ENCODE results near the gene ALS2.

ALS2 gene

DNA sequence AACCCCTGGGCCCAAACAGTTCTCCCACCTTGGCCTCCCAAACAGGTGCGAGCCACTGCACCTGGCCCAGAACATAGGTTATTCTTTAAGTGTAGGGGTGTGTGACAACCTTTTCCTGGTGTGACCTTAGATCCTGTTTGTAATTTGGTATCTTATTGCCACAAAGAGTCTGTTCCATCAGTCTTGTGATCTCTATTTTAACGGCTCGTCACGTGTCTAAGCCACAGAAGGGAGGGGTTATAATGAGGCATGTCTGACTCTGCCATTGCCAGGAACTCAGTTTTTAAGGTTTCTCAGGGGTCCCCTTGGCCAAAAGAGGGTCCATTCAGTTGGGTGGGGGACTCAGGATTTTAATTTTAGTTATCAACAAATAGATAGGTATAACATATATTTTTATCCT is 4.4 kb upstream of the ALS2 start:
- Histone ChIP-seq H3K27ac (replicated peaks) (peak overlapping the region; percentile 81), H3K4me3 (replicated peaks; ENCODE audit: insufficient read depth, low read length) (no peak overlapping the region), H3K27me3 (ENCODE audit: insufficient read depth, poor library complexity, severe bottlenecking) (no peaks in the 10 kb centered on the region)
- TF ChIP-seq, protein P1, sequence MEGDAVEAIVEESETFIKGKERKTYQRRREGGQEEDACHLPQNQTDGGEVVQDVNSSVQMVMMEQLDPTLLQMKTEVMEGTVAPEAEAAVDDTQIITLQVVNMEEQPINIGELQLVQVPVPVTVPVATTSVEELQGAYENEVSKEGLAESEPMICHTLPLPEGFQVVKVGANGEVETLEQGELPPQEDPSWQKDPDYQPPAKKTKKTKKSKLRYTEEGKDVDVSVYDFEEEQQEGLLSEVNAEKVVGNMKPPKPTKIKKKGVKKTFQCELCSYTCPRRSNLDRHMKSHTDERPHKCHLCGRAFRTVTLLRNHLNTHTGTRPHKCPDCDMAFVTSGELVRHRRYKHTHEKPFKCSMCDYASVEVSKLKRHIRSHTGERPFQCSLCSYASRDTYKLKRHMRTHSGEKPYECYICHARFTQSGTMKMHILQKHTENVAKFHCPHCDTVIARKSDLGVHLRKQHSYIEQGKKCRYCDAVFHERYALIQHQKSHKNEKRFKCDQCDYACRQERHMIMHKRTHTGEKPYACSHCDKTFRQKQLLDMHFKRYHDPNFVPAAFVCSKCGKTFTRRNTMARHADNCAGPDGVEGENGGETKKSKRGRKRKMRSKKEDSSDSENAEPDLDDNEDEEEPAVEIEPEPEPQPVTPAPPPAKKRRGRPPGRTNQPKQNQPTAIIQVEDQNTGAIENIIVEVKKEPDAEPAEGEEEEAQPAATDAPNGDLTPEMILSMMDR (IDR thresholded peaks at IDR 0.05; ENCODE audit: insufficient read depth, low read length): no peak
- no peak for TF ChIP-seq POLR2AphosphoS5 (IDR thresholded peaks at IDR 0.05; ENCODE audit: low read depth)
- no peak for TF ChIP-seq GABPA (IDR thresholded peaks at IDR 0.05; ENCODE audit: low read depth)
- TF ChIP-seq SPI1 (IDR thresholded peaks at IDR 0.05; ENCODE audit: borderline replicate concordance, low read depth): no peak
- peak in 1 of 2 experiments; percentile 81 for DNase-seq (ENCODE audit: low read depth in 1 of 2, low spot score in 1 of 2)

DNA sequence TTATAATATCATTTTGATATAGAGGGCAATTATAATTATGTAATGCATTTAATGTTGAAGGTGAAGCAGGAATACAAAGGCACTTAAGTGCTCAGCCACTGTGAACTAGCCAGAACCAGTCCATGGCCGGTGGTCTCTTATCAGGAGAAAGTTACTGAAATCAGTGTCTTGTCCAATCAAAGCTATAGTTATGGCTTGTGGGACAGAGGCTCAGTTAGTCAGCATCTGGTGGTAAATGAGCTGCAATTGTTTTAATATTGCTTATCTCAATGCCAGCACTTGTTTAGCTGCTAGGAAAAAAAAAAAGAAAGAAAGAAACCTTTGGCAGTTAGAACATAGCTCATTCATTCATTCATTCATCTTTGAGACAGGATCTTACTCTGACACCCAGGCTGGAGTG is 3.8 kb upstream of the ALS2 start:
- TF ChIP-seq, protein P1 (IDR thresholded peaks at IDR 0.05; ENCODE audit: insufficient read depth, low read length): no peak
- no peak for TF ChIP-seq SPI1 (IDR thresholded peaks at IDR 0.05; ENCODE audit: borderline replicate concordance, low read depth)
- no peak for TF ChIP-seq GABPA (IDR thresholded peaks at IDR 0.05; ENCODE audit: low read depth)
- DNase-seq (ENCODE audit: low read depth in 1 of 2, low spot score in 1 of 2): no peak

DNA sequence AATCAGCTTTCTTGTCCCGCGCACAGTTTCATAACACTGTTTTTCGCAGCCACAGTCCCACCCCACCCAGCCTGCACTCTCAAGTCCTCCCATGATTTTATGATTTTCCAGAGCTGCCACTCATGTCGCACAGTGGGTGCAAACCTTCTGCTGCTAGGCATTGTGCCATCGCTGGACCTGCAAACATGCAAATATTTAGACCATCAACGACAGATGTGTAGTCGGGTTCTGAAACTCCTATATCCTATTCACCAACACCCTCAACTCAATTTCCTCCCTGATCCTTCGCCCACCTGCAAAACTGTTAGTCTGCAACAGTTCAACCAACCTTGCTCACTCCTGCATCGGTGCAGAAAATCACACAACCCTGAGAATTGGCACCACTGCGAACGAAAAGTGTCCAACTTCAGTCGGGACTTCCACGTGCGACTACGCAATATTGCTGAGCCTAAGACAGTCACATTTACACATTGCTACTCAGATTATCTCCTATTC is 871 bp upstream of the ALS2 start:
- H3K4me3 ChIP-seq (replicated peaks; ENCODE audit: insufficient read depth, low read length): peak overlapping the region; percentile 95
- DNase-seq (ENCODE audit: low read depth in 1 of 2, low spot score in 1 of 2): peak in 1 of 2 experiments; percentile 61
- H3K27me3 ChIP-seq (ENCODE audit: insufficient read depth, poor library complexity, severe bottlenecking): no peaks in the 10 kb centered on the region
- H3K27ac ChIP-seq (replicated peaks): peak overlapping the region; percentile 84
- TF ChIP-seq GABPA (IDR thresholded peaks at IDR 0.05; ENCODE audit: low read depth): no peak
- TF ChIP-seq POLR2AphosphoS5 (IDR thresholded peaks at IDR 0.05; ENCODE audit: low read depth): peak; percentile 38; the same call in 1 of the 2 replicates
- TF ChIP-seq, protein P1 (IDR thresholded peaks at IDR 0.05; ENCODE audit: insufficient read depth, low read length): no peak
- TF ChIP-seq SPI1 (IDR thresholded peaks at IDR 0.05; ENCODE audit: borderline replicate concordance, low read depth): no peak

More for the DNA sequence above, 3.8 kb upstream of the ALS2 start:
- Histone ChIP-seq H3K27me3 (ENCODE audit: insufficient read depth, poor library complexity, severe bottlenecking) (no peaks in the 10 kb centered on the region), H3K4me3 (replicated peaks; ENCODE audit: insufficient read depth, low read length) (no peak overlapping the region), H3K27ac (replicated peaks) (peak overlapping the region; percentile 81)

DNA sequence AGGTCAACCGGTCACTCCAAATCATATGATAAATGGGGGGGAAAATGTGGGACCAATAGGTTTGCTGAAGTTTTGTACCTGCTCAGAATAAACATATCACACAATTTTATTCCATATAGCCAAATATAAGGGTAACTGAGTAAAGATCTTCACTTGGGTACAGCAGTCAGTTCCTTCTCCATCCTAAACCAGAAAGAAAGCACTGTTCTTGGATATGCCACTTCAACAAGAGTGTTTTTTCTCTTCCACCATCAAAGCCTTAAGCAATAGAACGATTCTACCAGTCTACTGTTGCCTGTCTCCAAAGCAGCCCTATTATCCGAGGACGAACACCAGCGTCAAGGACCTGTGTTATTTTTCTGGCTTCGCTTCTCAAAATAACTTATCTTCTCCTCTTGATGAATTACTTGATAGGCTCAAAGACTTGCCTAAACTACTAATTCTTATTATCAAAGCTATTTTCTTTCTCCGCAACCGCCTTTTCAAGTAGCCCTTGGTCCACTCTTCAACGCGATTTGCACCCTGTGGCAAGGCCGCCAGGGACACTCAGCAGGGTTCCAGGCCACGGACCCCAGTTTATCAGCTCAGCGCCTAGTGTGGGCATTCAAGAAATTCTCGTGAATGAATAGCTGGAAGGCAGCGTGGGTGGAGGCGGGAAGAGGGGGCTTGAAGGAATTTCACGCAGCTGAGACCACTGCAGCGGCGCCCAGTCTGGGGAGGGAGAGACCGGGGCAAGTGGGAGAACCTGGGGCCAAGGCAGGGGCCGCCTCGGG is 646 bp downstream of the ALS2 start:
- TF ChIP-seq, protein P1 (IDR thresholded peaks at IDR 0.05; ENCODE audit: insufficient read depth, low read length): no peak
- TF ChIP-seq POLR2AphosphoS5 (IDR thresholded peaks at IDR 0.05; ENCODE audit: low read depth): no peak
- DNase-seq (ENCODE audit: low read depth in 1 of 2, low spot score in 1 of 2): no peak
- no peaks in the 10 kb centered on the region for H3K27me3 ChIP-seq (ENCODE audit: insufficient read depth, poor library complexity, severe bottlenecking)
- peak overlapping the region; percentile 95 for H3K4me3 ChIP-seq (replicated peaks; ENCODE audit: insufficient read depth, low read length)
- peak overlapping the region; percentile 84 for H3K27ac ChIP-seq (replicated peaks)

DNA sequence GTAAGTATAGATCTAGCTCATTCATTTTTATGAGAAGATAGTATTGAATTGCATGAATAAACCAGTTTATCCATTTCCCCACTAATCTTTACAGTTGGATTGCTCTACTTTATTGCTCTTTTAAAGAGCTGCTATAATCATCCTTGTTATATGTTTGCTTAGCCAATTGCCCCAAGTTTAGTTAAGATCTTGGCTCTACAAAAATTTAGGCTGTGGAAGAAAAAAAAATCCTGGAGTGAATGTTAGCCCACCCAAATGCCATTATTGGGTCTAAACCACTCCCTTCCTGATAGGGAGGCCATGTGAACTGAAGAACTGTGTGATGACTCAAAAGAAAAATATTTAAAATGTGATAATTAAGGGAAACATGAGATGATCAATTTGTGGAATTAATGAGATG is 2.9 kb downstream of the ALS2 start:
- DNase-seq (ENCODE audit: low read depth in 1 of 2, low spot score in 1 of 2): no peak
- peak overlapping the region; percentile 84; the same call in 1 of the 2 replicates for H3K27ac ChIP-seq (replicated peaks)
- TF ChIP-seq, protein P2, sequence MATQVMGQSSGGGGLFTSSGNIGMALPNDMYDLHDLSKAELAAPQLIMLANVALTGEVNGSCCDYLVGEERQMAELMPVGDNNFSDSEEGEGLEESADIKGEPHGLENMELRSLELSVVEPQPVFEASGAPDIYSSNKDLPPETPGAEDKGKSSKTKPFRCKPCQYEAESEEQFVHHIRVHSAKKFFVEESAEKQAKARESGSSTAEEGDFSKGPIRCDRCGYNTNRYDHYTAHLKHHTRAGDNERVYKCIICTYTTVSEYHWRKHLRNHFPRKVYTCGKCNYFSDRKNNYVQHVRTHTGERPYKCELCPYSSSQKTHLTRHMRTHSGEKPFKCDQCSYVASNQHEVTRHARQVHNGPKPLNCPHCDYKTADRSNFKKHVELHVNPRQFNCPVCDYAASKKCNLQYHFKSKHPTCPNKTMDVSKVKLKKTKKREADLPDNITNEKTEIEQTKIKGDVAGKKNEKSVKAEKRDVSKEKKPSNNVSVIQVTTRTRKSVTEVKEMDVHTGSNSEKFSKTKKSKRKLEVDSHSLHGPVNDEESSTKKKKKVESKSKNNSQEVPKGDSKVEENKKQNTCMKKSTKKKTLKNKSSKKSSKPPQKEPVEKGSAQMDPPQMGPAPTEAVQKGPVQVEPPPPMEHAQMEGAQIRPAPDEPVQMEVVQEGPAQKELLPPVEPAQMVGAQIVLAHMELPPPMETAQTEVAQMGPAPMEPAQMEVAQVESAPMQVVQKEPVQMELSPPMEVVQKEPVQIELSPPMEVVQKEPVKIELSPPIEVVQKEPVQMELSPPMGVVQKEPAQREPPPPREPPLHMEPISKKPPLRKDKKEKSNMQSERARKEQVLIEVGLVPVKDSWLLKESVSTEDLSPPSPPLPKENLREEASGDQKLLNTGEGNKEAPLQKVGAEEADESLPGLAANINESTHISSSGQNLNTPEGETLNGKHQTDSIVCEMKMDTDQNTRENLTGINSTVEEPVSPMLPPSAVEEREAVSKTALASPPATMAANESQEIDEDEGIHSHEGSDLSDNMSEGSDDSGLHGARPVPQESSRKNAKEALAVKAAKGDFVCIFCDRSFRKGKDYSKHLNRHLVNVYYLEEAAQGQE (IDR thresholded peaks at IDR 0.05; ENCODE audit: insufficient replicate concordance, low read depth): no peak
- TF ChIP-seq POLR2AphosphoS5 (IDR thresholded peaks at IDR 0.05; ENCODE audit: low read depth): no peak
- TF ChIP-seq, protein P1 (IDR thresholded peaks at IDR 0.05; ENCODE audit: insufficient read depth, low read length): no peak
- TF ChIP-seq GABPA (IDR thresholded peaks at IDR 0.05; ENCODE audit: low read depth): no peak
- TF ChIP-seq SPI1 (IDR thresholded peaks at IDR 0.05; ENCODE audit: borderline replicate concordance, low read depth): no peak
- no peaks in the 10 kb centered on the region for H3K27me3 ChIP-seq (ENCODE audit: insufficient read depth, poor library complexity, severe bottlenecking)
- no peak overlapping the region for H3K4me3 ChIP-seq (replicated peaks; ENCODE audit: insufficient read depth, low read length)
